B cell (primary cell): ENCODE results near the gene PYROXD2. TPM values are rescaled to one million over a fixed set of nuclear protein-coding genes. Genes with fewer than 3 reads are reported as not detected.

Experiments
- ATAC-seq: fragments of 200-7000 bp; cut with Tn5 transposase; one replicate; pipeline ENCODE4 v1.10.0; 2021; ENCODE audit warnings: low read depth, mild to moderate bottlenecking, moderate number of reproducible peaks, moderate library complexity
- CTCF ChIA-PET: fragments of 350-600 bp; sonication (Branson Sonifier 250); formaldehyde crosslinking; loops from one replicate; lab custom pipeline; 2021; ENCODE audit warnings: antibody characterized with exemption, inconsistent platforms; lab: Charles Lee
- POLR2A ChIA-PET: fragments of 350-600 bp; sonication (Branson Sonifier 250); formaldehyde crosslinking; loops from one replicate; lab custom pipeline; 2021; ENCODE audit warnings: antibody characterized with exemption; lab: Charles Lee
- DNase-seq: peaks from one replicate; pipeline ENCODE4 v3.0.0; 2013
- H2AFZ ChIP-seq: 2 replicates; pipeline ENCODE4 v1.6.1; 2012; ENCODE audit warnings: mild to moderate bottlenecking, low read depth, low read length; ENCODE audit not compliant: insufficient read depth, poor library complexity, severe bottlenecking
- H3K27ac ChIP-seq, 2 donors: 1 replicate in 1 of 2; 2 replicates in 1 of 2; pipeline ENCODE4 v1.5.1; 2012 to 2013; ENCODE audit warnings: low read length in 2 of 2, mild to moderate bottlenecking in 2 of 2, moderate library complexity in 1 of 2
- H3K27me3 ChIP-seq, 4 experiments: fragments of 200-600 bp in 1 of 4; sonication (generic) in 1 of 4; replicated peaks in 1 of 4; 1 replicate in 2 of 4; 2 replicates in 2 of 4; pipeline versions ENCODE4 v1.6.1 to v1.7.0; 2013 to 2016; ENCODE audit warnings: low read length in 3 of 4, mild to moderate bottlenecking in 2 of 4, mixed read lengths in 1 of 4, moderate library complexity in 1 of 4; ENCODE audit not compliant: insufficient read depth in 4 of 4, control insufficient read depth in 3 of 4; ENCODE audit errors: control extremely low read depth in 1 of 4
- H3K36me3 ChIP-seq, 2 experiments: replicated peaks in 1 of 2; 1 replicate in 1 of 2; 2 replicates in 1 of 2; pipeline versions ENCODE4 v1.6.1 to v1.7.1; 2013; ENCODE audit warnings: low read length in 1 of 2; ENCODE audit not compliant: insufficient read depth in 2 of 2, control insufficient read depth in 1 of 2; ENCODE audit errors: control extremely low read depth in 1 of 2, extremely low read depth in 1 of 2
- H3K4me1 ChIP-seq, 2 donors: fragments of 200-600 bp in 1 of 2; sonication (generic) in 1 of 2; 1 replicate in 1 of 2; 2 replicates in 1 of 2; pipeline versions ENCODE4 v1.5.1 to v1.6.1; 2013 to 2017; ENCODE audit warnings: low read length in 2 of 2; ENCODE audit not compliant: control insufficient read depth in 2 of 2, insufficient read depth in 2 of 2
- H3K4me2 ChIP-seq: replicated peaks from 2 replicates; pipeline ENCODE3; 2012; ENCODE audit warnings: mild to moderate bottlenecking, low read depth, low read length; ENCODE audit not compliant: poor library complexity, severe bottlenecking
- H3K4me3 ChIP-seq, 5 experiments: fragments of 200-600 bp in 1 of 5; sonication (generic) in 1 of 5; 1 replicate in 3 of 5; 2 replicates in 2 of 5; pipeline versions ENCODE4 v1.5.1 to v1.7.0; 2011 to 2016; ENCODE audit warnings: low read length in 4 of 5, mild to moderate bottlenecking in 4 of 5, low read depth in 2 of 5, control low read depth in 1 of 5, moderate library complexity in 1 of 5; ENCODE audit not compliant: insufficient read depth in 1 of 5; ENCODE audit errors: control extremely low read depth in 1 of 5, extremely low read depth in 1 of 5
- H3K79me2 ChIP-seq: fragments of 200-600 bp; sonication (generic); one replicate; pipeline ENCODE4 v1.6.0; 2016; ENCODE audit warnings: low read length; ENCODE audit not compliant: control insufficient read depth, insufficient read depth
- H3K9ac ChIP-seq: fragments of 200-600 bp; sonication (generic); 2 replicates; pipeline ENCODE4 v1.6.1; 2017; ENCODE audit warnings: mild to moderate bottlenecking, low read length, moderate library complexity
- H3K9me3 ChIP-seq, 3 donors: one replicate each; pipeline versions ENCODE4 v1.6.1 to v1.7.1; 2013; ENCODE audit warnings: low read length in 2 of 3; ENCODE audit not compliant: control insufficient read depth in 2 of 3, insufficient read depth in 1 of 3; ENCODE audit errors: control extremely low read depth in 1 of 3
- H4K20me1 ChIP-seq: 2 replicates; pipeline ENCODE4 v1.6.0; 2012; ENCODE audit warnings: mild to moderate bottlenecking, low read length; ENCODE audit not compliant: insufficient read depth, control insufficient read depth, poor library complexity, severe bottlenecking
- H3K27ac Mint-ChIP-seq: one replicate; pipeline ENCODE4 v1.8.0; 2021; ENCODE audit warnings: mixed read lengths
- H3K27me3 Mint-ChIP-seq: one replicate; pipeline ENCODE4 v1.8.0; 2021; ENCODE audit warnings: mixed read lengths
- H3K4me1 Mint-ChIP-seq: one replicate; pipeline ENCODE4 v1.8.0; 2021; ENCODE audit warnings: mixed read lengths
- H3K4me3 Mint-ChIP-seq: one replicate; pipeline ENCODE4 v1.8.0; 2021; ENCODE audit warnings: mixed read lengths
- H3K9me3 Mint-ChIP-seq: one replicate; pipeline ENCODE4 v1.8.0; 2022; ENCODE audit warnings: mixed read lengths; ENCODE audit not compliant: insufficient read depth
- EZH2 ChIP-seq: IDR thresholded peaks from 2 replicates; pipeline ENCODE4 v1.6.1; 2012; ENCODE audit warnings: borderline replicate concordance, low read depth, mild to moderate bottlenecking, moderate library complexity, low read length; ENCODE audit not compliant: insufficient read depth, poor library complexity, severe bottlenecking
- WGBS: methylation state at CpG from one replicate; pipeline ENCODE4 v1.1.5; 2013; ENCODE audit warnings: missing lambda C conversion rate; ENCODE audit not compliant: insufficient coverage; 5-methylcytosine and 5-hydroxymethylcytosine counted together
- intact Hi-C: fragments of 100-400 bp; cut with micrococcal nuclease; formaldehyde crosslinking; loops from one replicate; pipeline ENCODE4 v1.10.0; 2022
- polyA plus RNA-seq: library from polyadenylated mRNA; depleted of rRNA; stranded (reverse); fragments of >200 nt; gene quantifications from 2 replicates; pipeline ENCODE4 v1.2.3, GENCODE V29; 2012
- total RNA-seq, 2 donors: library from RNA; stranded (reverse); fragments of 120-200 nt in 1 of 2; gene quantifications; 1 replicate in 1 of 2; 2 replicates in 1 of 2; pipeline versions ENCODE4 v1.2.3 to v1.2.4, GENCODE V29; 2013 to 2022
- TF ChIP-seq, protein P1 (sequence below): fragments of 200-600 bp; IDR thresholded peaks from one replicate; pipeline ENCODE4 v1.8.0; 2022; ENCODE audit warnings: antibody characterized with exemption, mild to moderate bottlenecking

PYROXD2 gene
- total and polyA plus RNA-seq, 2 donors (not counting 1 experiment from before 2014, with no cell fraction given), result 25.1 to 960 TPM

DNA sequence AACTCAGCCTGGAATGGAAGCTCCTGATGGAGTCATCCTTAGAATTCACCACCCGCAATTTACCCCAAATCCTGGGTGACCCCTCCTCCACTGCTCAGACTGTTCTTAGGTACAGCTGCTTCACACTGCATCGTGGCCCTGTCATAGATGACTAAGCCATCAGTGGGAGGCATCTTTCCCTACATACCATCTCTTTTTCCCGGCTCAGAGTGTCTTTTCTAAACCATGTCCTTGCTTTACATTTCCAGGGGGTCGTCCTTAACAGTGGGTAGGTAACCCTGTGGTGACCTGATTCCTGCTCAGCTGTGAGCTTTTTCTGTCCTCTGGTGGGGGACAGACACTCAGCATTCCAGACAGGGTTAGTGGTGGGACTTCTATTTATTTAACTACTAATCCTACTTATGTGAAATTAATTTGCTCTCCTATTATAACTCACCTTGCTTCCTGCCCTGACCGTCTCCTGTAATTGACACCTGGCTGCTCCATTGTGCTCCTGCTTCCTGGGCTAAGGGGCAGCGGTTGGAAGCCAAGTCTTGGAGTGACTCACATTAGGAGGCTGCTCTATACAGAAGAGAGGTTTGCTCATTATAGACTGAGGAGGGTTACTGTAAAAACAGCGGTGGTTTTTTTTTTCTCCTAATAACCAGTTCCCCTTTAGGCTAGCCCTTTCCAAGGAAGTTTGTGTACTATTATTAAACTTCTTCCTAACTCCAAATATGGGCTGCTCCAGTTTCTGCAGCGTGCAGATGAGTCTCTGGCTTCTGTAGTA is 40.6 kb downstream of the PYROXD2 start:
- ATAC-seq, result no peak
- Histone ChIP-seq H4K20me1 (no peaks in the 10 kb centered on the region), H3K4me1 (no peaks in the 10 kb centered on the region), H3K4me2 (no peak overlapping the region), H3K27ac (no peak overlapping the region), H2AFZ (no peak overlapping the region), H3K4me3 (no peak overlapping the region), H3K79me2 (no peaks in the 10 kb centered on the region), H3K9ac (no peak overlapping the region), H3K9me3 (peaks cover 0 to 8% (median 2%) of the 10 kb centered on the region in 3 donors), H3K27me3 (peaks cover 0 to 6% (median 0%) of the 10 kb centered on the region in 4 experiments), H3K36me3 (no peaks in the 10 kb centered on the region)
- intact Hi-C loops, result no loop called here
- H3K4me3 Mint-ChIP-seq, result no peak overlapping the region
- H3K9me3 Mint-ChIP-seq, result peaks cover 4% of the 10 kb centered on the region
- H3K27ac Mint-ChIP-seq, result no peak overlapping the region
- DNase-seq, result no peak
- CTCF ChIA-PET, result no interaction called here
- H3K4me1 Mint-ChIP-seq, result no peaks in the 10 kb centered on the region
- POLR2A ChIA-PET, result no interaction called here
- peaks cover 18% of the 10 kb centered on the region for H3K27me3 Mint-ChIP-seq
- 85% methylated on average over 2 of the region's 8 CpGs for WGBS
- TF ChIP-seq EZH2, result no peak

DNA sequence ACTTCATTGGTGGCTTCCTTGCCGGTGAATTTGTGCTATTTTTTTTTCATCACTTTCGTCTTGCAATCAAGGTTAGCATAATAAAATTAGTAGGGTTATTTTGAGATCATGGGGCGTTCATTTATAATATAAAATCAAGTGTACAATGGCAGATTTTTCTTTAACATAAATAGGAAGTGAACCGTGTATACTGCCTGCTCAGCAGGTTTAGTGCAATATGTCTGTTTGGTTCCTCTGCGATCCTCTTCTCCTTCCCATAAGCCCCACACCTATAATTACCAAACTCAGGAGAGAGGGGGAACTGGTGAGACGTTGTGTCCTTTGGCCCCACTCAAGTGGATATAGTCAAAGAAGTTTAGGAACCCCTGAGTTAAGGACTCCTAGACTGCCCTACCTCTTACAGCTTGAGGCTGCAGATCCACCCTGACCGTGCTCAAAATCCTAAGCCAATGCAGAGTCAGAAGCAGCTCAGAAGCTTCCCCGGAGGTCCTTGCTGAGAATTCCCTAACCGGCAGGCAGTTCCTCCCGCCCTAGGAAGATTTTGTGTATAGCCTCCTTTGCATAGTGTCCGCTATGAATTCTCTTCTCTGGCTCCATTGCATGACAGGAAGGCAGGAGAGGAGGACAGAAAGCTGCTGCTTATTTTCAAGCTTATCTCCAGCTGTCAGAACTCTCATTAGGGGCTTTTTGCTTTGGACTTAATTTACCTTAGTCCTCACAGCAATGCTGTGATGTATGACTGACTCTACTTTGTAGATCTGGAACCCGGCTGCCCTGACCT is 41.5 kb downstream of the PYROXD2 start:
- Mint-ChIP-seq H3K27me3 (peaks cover 18% of the 10 kb centered on the region), H3K4me1 (no peaks in the 10 kb centered on the region), H3K4me3 (no peak overlapping the region), H3K9me3 (peaks cover 4% of the 10 kb centered on the region), H3K27ac (no peak overlapping the region)
- CTCF ChIA-PET, result no interaction called here
- no peak overlapping the region for H3K4me2 ChIP-seq
- H2AFZ ChIP-seq, result no peak overlapping the region
- intact Hi-C loops, result no loop called here
- 95% methylated on average over 5 of the region's 12 CpGs for WGBS
- H3K9ac ChIP-seq, result no peak overlapping the region
- TF ChIP-seq, protein P1, sequence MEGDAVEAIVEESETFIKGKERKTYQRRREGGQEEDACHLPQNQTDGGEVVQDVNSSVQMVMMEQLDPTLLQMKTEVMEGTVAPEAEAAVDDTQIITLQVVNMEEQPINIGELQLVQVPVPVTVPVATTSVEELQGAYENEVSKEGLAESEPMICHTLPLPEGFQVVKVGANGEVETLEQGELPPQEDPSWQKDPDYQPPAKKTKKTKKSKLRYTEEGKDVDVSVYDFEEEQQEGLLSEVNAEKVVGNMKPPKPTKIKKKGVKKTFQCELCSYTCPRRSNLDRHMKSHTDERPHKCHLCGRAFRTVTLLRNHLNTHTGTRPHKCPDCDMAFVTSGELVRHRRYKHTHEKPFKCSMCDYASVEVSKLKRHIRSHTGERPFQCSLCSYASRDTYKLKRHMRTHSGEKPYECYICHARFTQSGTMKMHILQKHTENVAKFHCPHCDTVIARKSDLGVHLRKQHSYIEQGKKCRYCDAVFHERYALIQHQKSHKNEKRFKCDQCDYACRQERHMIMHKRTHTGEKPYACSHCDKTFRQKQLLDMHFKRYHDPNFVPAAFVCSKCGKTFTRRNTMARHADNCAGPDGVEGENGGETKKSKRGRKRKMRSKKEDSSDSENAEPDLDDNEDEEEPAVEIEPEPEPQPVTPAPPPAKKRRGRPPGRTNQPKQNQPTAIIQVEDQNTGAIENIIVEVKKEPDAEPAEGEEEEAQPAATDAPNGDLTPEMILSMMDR, result no peak
- TF ChIP-seq EZH2, result no peak
- H3K4me3 ChIP-seq, result no peak overlapping the region
- no peaks in the 10 kb centered on the region for H3K36me3 ChIP-seq
- H4K20me1 ChIP-seq, result no peaks in the 10 kb centered on the region
- ATAC-seq (no peak), DNase-seq (no peak)
- POLR2A ChIA-PET, result no interaction called here
- no peaks in the 10 kb centered on the region for H3K4me1 ChIP-seq
- H3K27me3 ChIP-seq, result peaks cover 0 to 6% (median 0%) of the 10 kb centered on the region in 4 experiments
- no peak overlapping the region for H3K27ac ChIP-seq
- H3K9me3 ChIP-seq, result peaks cover 0 to 8% (median 2%) of the 10 kb centered on the region in 3 donors
- H3K79me2 ChIP-seq, result no peaks in the 10 kb centered on the region
